A549 (cell line): ENCODE results near the gene OR7A10. TPM values are rescaled to one million over a fixed set of nuclear protein-coding genes. Genes with fewer than 3 reads are reported as not detected.

Experiments used
- ATAC-seq, 2 experiments: fragments of 200-7000 bp in 1 of 2; fragments of >200 bp in 1 of 2; cut with Nextera tagmentation in 1 of 2; cut with Tn5 transposase in 1 of 2; 3 replicates each; pipeline versions ENCODE4 v1.8.0 to v1.9.1; 2018 to 2020; ENCODE audit warnings: mild to moderate bottlenecking in 1 of 2, moderate library complexity in 1 of 2
- CTCF ChIA-PET: fragments of 300-600 bp; sonication (Branson Sonifier 250); formaldehyde crosslinking; extraction: SDS; loops from one replicate; lab custom pipeline; 2021; ENCODE audit warnings: antibody characterized with exemption, inconsistent platforms; lab: Yijun Ruan, JAX
- POLR2A ChIA-PET: fragments of 350-600 bp; formaldehyde crosslinking; extraction: SDS; loops from one replicate; lab custom pipeline; 2021; ENCODE audit warnings: antibody characterized with exemption, inconsistent platforms; lab: Yijun Ruan, JAX
- DNase-seq, 2 experiments: peaks; one replicate each; pipeline versions ENCODE4 v3.0.0 to v3.0.0-alpha.2; 2011 to 2016; ENCODE audit warnings: low read depth in 1 of 2, low spot score in 1 of 2
- FAIRE-seq: peaks from 2 replicates; lab custom pipeline; 2011; peaks lifted over from hg19 to GRCh38; lab: Jason Lieb, UNC
- H3K27ac ChIP-seq, 2 experiments: fragments of >200 bp; sonication (Bioruptor Twin); formaldehyde crosslinking; 3 replicates each; pipeline ENCODE4 v1.5.1; 2016 to 2017
- H3K4me1 ChIP-seq: fragments of >200 bp; sonication (Bioruptor Twin); formaldehyde crosslinking; 3 replicates; pipeline ENCODE4 v1.6.1; 2016
- H3K4me2 ChIP-seq: fragments of >200 bp; sonication (Bioruptor Twin); formaldehyde crosslinking; 3 replicates; pipeline ENCODE4 v1.6.1; 2016
- H3K4me3 ChIP-seq: fragments of >200 bp; sonication (Bioruptor Twin); formaldehyde crosslinking; 3 replicates; pipeline ENCODE4 v1.5.1; 2016
- H3K9me3 ChIP-seq: fragments of >200 bp; sonication (Bioruptor Twin); formaldehyde crosslinking; 3 replicates; pipeline ENCODE4 v1.6.1; 2016
- BHLHE40 ChIP-seq: IDR thresholded peaks from 2 replicates; pipeline ENCODE4 v1.6.1; 2012; ENCODE audit warnings: low read depth, low read length, inconsistent platforms
- CHD4 ChIP-seq: fragments of 200-600 bp; sonication (generic); IDR thresholded peaks from 2 replicates; pipeline ENCODE4 v1.6.1; 2016; ENCODE audit warnings: antibody characterized with exemption, mild to moderate bottlenecking, borderline replicate concordance
- EP300 ChIP-seq, 2 experiments: fragments of >200 bp; sonication (Bioruptor Twin); formaldehyde crosslinking; IDR thresholded peaks; 2 replicates in 1 of 2; 3 replicates in 1 of 2; pipeline ENCODE4 v1.6.1; 2016 to 2017
- FOSB ChIP-seq: fragments of 250-450 bp; sonication (Bioruptor Pico); IDR thresholded peaks from 2 replicates; pipeline ENCODE4 v1.5.0; 2020; ENCODE audit warnings: mild to moderate bottlenecking, moderate library complexity
- FOSL2 ChIP-seq, 2 experiments: fragments of 450-650 bp in 1 of 2; fragments of >200 bp in 1 of 2; sonication (Bioruptor Twin) in 1 of 2; formaldehyde crosslinking; IDR thresholded peaks; 2 replicates each; pipeline versions ENCODE4 v1.5.0 to v1.6.1; 2016 to 2020; ENCODE audit warnings: mild to moderate bottlenecking in 1 of 2, moderate library complexity in 1 of 2
- FOXS1 ChIP-seq: fragments of 250-450 bp; sonication (Bioruptor Pico); IDR thresholded peaks from 2 replicates; pipeline ENCODE4 v1.5.0; 2020; ENCODE audit warnings: mild to moderate bottlenecking, moderate library complexity
- HDAC2 ChIP-seq: fragments of 200-600 bp; sonication (generic); IDR thresholded peaks from 2 replicates; pipeline ENCODE4 v1.6.1; 2016
- HES2 ChIP-seq: fragments of >200 bp; sonication (Bioruptor Twin); formaldehyde crosslinking; IDR thresholded peaks from 2 replicates; pipeline ENCODE4 v1.6.1; 2016
- HEYL ChIP-seq: fragments of 250-450 bp; sonication (Bioruptor Pico); IDR thresholded peaks from 2 replicates; pipeline ENCODE4 v1.8.0; 2021; ENCODE audit warnings: mild to moderate bottlenecking, moderate library complexity
- HOXB13 ChIP-seq: fragments of 250-450 bp; sonication (Bioruptor Pico); IDR thresholded peaks from 2 replicates; pipeline ENCODE4 v1.5.0; 2020; ENCODE audit warnings: low read depth, mild to moderate bottlenecking, moderate library complexity
- JUN ChIP-seq, 2 experiments: fragments of >200 bp; sonication (Bioruptor Twin); formaldehyde crosslinking; IDR thresholded peaks; 2 replicates in 1 of 2; 3 replicates in 1 of 2; pipeline ENCODE4 v1.6.1; 2016 to 2017
- KDM1A ChIP-seq: fragments of 200-600 bp; sonication (generic); IDR thresholded peaks from 2 replicates; pipeline ENCODE4 v1.6.1; 2016; ENCODE audit warnings: low read depth, mild to moderate bottlenecking
- MAX ChIP-seq: IDR thresholded peaks from 2 replicates; pipeline ENCODE4 v1.6.1; 2012
- NPAS2 ChIP-seq: fragments of 250-450 bp; sonication (Bioruptor Pico); IDR thresholded peaks from 2 replicates; pipeline ENCODE4 v1.8.0; 2022; ENCODE audit warnings: mild to moderate bottlenecking, moderate library complexity, borderline replicate concordance
- PBX3 ChIP-seq: IDR thresholded peaks from 2 replicates; pipeline ENCODE4 v1.6.1; 2012
- RAD21 ChIP-seq, 2 experiments: fragments of >200 bp in 1 of 2; sonication (Bioruptor Twin) in 1 of 2; formaldehyde crosslinking in 1 of 2; IDR thresholded peaks in 1 of 2; conservative IDR thresholded peaks in 1 of 2; 2 replicates in 1 of 2; 3 replicates in 1 of 2; pipeline ENCODE4 v1.6.1; 2012 to 2018; ENCODE audit warnings: inconsistent platforms in 1 of 2
- RNF2 ChIP-seq: fragments of 200-600 bp; sonication (generic); IDR thresholded peaks from 2 replicates; pipeline ENCODE4 v1.6.1; 2016; ENCODE audit warnings: low read depth, mild to moderate bottlenecking, antibody characterized with exemption, moderate library complexity, borderline replicate concordance
- TP53 ChIP-seq: fragments of 250-450 bp; sonication (Bioruptor Pico); IDR thresholded peaks from 2 replicates; pipeline ENCODE4 v1.5.0; 2021; ENCODE audit warnings: mild to moderate bottlenecking, moderate library complexity
- ZC3H11A ChIP-seq: fragments of 450-650 bp; IDR thresholded peaks from 2 replicates; pipeline ENCODE4 v1.6.1; 2014; ENCODE audit warnings: antibody characterized with exemption, mild to moderate bottlenecking
- ZFP36 ChIP-seq: fragments of 450-650 bp; IDR thresholded peaks from 2 replicates; pipeline ENCODE4 v1.6.1; 2014; ENCODE audit warnings: borderline replicate concordance; ENCODE audit not compliant: partially characterized antibody
- ZNF302 ChIP-seq: fragments of 250-450 bp; sonication (Bioruptor Pico); IDR thresholded peaks from 2 replicates; pipeline ENCODE4 v1.9.0; 2021; ENCODE audit warnings: inconsistent platforms, mild to moderate bottlenecking, moderate library complexity
- WGBS: methylation state at CpG from one replicate; pipeline ENCODE4 v1.1.6; 2017; ENCODE audit errors: missing lambda C conversion rate; 5-methylcytosine and 5-hydroxymethylcytosine counted together
- polyA plus RNA-seq, 4 experiments: library from polyadenylated mRNA; depleted of rRNA in 3 of 4; stranded (reverse); fragments of >200 nt; fragmentation: RNase III in 1 of 4; extraction: RNeasy Plus Mini Kit Qiagen cat#74134 plus additional on column Dnase treatment in 1 of 4; gene quantifications; 2 replicates in 3 of 4; 3 replicates in 1 of 4; pipeline ENCODE4 v1.2.3, GENCODE V29; 2011 to 2017
- TF ChIP-seq, protein P1 (sequence below): fragments of 200-600 bp; sonication (generic); IDR thresholded peaks from 2 replicates; pipeline ENCODE4 v1.6.1; 2016; ENCODE audit warnings: antibody characterized with exemption, mild to moderate bottlenecking, moderate library complexity

The OR7A10 gene
- polyA plus RNA-seq, 2 of the 4 experiments (the other 2 are of a cell fraction): not detected

DNA sequence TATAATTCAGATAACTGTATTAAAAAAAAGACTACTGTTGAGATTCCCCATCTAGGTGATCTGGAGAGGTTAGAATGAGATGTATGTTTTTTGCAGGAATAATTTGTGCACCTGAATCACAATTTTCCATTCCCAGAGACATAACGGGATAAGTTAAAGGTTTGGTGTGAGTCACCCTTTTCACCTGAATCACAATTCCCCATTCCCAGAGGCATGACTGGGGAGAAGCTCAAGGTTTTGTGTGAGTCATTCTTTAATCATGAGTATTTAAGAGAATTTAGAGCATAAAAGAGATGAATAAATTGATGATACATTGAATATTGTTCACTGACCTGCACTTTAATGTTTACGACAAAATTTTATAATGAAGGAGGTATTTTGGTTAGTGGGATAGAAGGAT, 22.7 kb downstream of the OR7A10 start:
- Histone ChIP-seq H3K4me3 (no peak overlapping the region), H3K9me3 (peaks cover 3% of the 10 kb centered on the region; the same call in 1 of the 3 replicates), H3K4me2 (no peak overlapping the region), H3K27ac (no peak overlapping the region), H3K4me1 (no peaks in the 10 kb centered on the region)
- ATAC-seq (no peak), FAIRE-seq (no peak), DNase-seq (no peak)
- POLR2A ChIA-PET: no interaction called here
- CTCF ChIA-PET: no interaction called here
- 21% methylated on average over 2 of the region's 2 CpGs for WGBS
- TF ChIP-seq ZC3H11A: no peak
- TF ChIP-seq FOSL2 (IDR thresholded peaks at IDR 0.05): no peak
- 0 out of 2 replicates have a peak, but pooled peaks have one; percentile 11 for TF ChIP-seq FOSL2 (CRISPR knock-in tag; IDR thresholded peaks at IDR 0.05)

DNA sequence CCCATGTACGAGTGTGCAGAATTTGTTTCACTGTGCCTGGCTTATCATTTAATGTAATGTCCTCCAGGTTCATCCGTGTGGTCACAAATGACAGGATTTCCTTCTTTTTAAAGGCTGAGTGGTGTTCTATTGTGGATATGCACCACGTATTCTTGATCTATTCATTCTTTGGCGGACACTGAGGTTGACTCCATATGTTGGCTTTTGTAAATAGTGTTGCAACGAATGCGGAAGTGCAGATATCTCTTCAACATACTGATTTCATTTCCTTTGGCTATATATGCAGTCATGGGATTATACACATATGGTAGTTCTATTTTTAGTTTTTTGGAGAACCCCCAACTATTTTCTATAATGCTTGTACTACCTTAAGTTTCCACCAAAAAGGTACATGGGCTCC, 26.8 kb downstream of the OR7A10 start:
- TF ChIP-seq MAX (no peak), FOSB (CRISPR knock-in tag) (no peak), FOXS1 (no peak), ZFP36 (no peak), HES2 (no peak), NPAS2 (no peak), RAD21 (conservative IDR thresholded peaks at IDR 0.05 in 1 of 2, IDR thresholded peaks at IDR 0.05 in 1 of 2) (no peak), EP300 (IDR thresholded peaks at IDR 0.05) (no peak), TP53 (no peak), HEYL (CRISPR knock-in tag) (no peak), RNF2 (no peak), HOXB13 (CRISPR knock-in tag) (no peak), JUN (IDR thresholded peaks at IDR 0.05) (no peak), BHLHE40 (no peak), HDAC2 (no peak), KDM1A (no peak), PBX3 (no peak), ZNF302 (CRISPR knock-in tag) (no peak), CHD4 (no peak)
- TF ChIP-seq, protein P1, sequence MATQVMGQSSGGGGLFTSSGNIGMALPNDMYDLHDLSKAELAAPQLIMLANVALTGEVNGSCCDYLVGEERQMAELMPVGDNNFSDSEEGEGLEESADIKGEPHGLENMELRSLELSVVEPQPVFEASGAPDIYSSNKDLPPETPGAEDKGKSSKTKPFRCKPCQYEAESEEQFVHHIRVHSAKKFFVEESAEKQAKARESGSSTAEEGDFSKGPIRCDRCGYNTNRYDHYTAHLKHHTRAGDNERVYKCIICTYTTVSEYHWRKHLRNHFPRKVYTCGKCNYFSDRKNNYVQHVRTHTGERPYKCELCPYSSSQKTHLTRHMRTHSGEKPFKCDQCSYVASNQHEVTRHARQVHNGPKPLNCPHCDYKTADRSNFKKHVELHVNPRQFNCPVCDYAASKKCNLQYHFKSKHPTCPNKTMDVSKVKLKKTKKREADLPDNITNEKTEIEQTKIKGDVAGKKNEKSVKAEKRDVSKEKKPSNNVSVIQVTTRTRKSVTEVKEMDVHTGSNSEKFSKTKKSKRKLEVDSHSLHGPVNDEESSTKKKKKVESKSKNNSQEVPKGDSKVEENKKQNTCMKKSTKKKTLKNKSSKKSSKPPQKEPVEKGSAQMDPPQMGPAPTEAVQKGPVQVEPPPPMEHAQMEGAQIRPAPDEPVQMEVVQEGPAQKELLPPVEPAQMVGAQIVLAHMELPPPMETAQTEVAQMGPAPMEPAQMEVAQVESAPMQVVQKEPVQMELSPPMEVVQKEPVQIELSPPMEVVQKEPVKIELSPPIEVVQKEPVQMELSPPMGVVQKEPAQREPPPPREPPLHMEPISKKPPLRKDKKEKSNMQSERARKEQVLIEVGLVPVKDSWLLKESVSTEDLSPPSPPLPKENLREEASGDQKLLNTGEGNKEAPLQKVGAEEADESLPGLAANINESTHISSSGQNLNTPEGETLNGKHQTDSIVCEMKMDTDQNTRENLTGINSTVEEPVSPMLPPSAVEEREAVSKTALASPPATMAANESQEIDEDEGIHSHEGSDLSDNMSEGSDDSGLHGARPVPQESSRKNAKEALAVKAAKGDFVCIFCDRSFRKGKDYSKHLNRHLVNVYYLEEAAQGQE: no peak
- TF ChIP-seq, all 56 proteins: peak for 0
- FAIRE-seq: no peak
- H3K4me1 ChIP-seq: no peaks in the 10 kb centered on the region
- 11% methylated on average over 6 of the region's 6 CpGs for WGBS
- peaks cover 3% of the 10 kb centered on the region; the same call in 1 of the 3 replicates for H3K9me3 ChIP-seq
- POLR2A ChIA-PET: no interaction called here
- H3K4me2 ChIP-seq: no peak overlapping the region
- no peak overlapping the region for H3K27ac ChIP-seq
- H3K4me3 ChIP-seq: no peak overlapping the region
- CTCF ChIA-PET: no interaction called here
- DNase-seq: no peak
- no peak for ATAC-seq
